ENCODE results near the gene MGMT. TPM values are rescaled to one million over a fixed set of nuclear protein-coding genes. Genes with fewer than 3 reads are reported as not detected.

MGMT gene
- polyA plus RNA-seq, 1 donor from 2014 or later, result 0.94 TPM

GRCh38 chr10:129694691-129695243 is 227.7 kb downstream of the MGMT start:
- Histone ChIP-seq H2AFZ (ENCODE audit: low read depth, low read length) (no peak overlapping the region), H3K9me3 (ENCODE audit: low read length) (no peaks in the 10 kb centered on the region), H3F3A (ENCODE audit: insufficient read depth, low read length, poor library complexity, severe bottlenecking) (no peaks in the 10 kb centered on the region), H3K4me3 (ENCODE audit: low read length) (no peak overlapping the region), H3K27me3 (ENCODE audit: insufficient read depth, low read depth, low read length) (no peaks in the 10 kb centered on the region), H3K36me3 (ENCODE audit: insufficient read depth, low read length) (no peaks in the 10 kb centered on the region), H4K20me1 (ENCODE audit: insufficient read depth) (no peaks in the 10 kb centered on the region), H3K4me2 (ENCODE audit: low read length) (no peak overlapping the region), H3K79me2 (replicated peaks; ENCODE audit: insufficient read depth, low read length) (no peaks in the 10 kb centered on the region), H3K27ac (ENCODE audit: low read length) (no peak overlapping the region), H3K9ac (ENCODE audit: low read length) (no peak overlapping the region), H3K9me2 (ENCODE audit: insufficient read depth, low read length) (no peaks in the 10 kb centered on the region)
- no peak for TF ChIP-seq RAD21 (conservative IDR thresholded peaks at IDR 0.05)

- TF ChIP-seq EZH2 (IDR thresholded peaks at IDR 0.05; ENCODE audit: borderline replicate concordance, insufficient read depth, low read length, poor library complexity, severe bottlenecking) (no peak), MXI1 (conservative IDR thresholded peaks at IDR 0.05; ENCODE audit: poor library complexity, severe bottlenecking) (no peak), SMC3 (conservative IDR thresholded peaks at IDR 0.05; ENCODE audit: poor library complexity) (no peak), REST (IDR thresholded peaks at IDR 0.05; ENCODE audit: borderline replicate concordance) (no peak), CTCF (IDR thresholded peaks at IDR 0.05; ENCODE audit: poor library complexity, severe bottlenecking) (no peak), RAD21 (conservative IDR thresholded peaks at IDR 0.05) (no peak), POLR2AphosphoS5 (IDR thresholded peaks at IDR 0.05) (no peak), EP300 (conservative IDR thresholded peaks at IDR 0.05; ENCODE audit: poor library complexity, severe bottlenecking) (no peak), TAF1 (IDR thresholded peaks at IDR 0.05; ENCODE audit: low read depth) (no peak)
- no peak overlapping the region for H3K4me2 ChIP-seq (ENCODE audit: low read length)
- H3K9me2 ChIP-seq (ENCODE audit: insufficient read depth, low read length), result no peaks in the 10 kb centered on the region
- no peaks in the 10 kb centered on the region for H3K9me3 ChIP-seq (ENCODE audit: low read length)
- no peak overlapping the region for H3K27ac ChIP-seq (ENCODE audit: low read length)
- H3K36me3 ChIP-seq (ENCODE audit: insufficient read depth, low read length), result no peaks in the 10 kb centered on the region
- H3K4me3 ChIP-seq (ENCODE audit: low read length), result no peak overlapping the region
- H3K79me2 ChIP-seq (replicated peaks; ENCODE audit: insufficient read depth, low read length), result no peaks in the 10 kb centered on the region
- H3K27me3 ChIP-seq (ENCODE audit: insufficient read depth, low read depth, low read length), result no peaks in the 10 kb centered on the region
- no peak overlapping the region for H3K9ac ChIP-seq (ENCODE audit: low read length)
- H3F3A ChIP-seq (ENCODE audit: insufficient read depth, low read length, poor library complexity, severe bottlenecking), result no peaks in the 10 kb centered on the region
- H4K20me1 ChIP-seq (ENCODE audit: insufficient read depth), result no peaks in the 10 kb centered on the region
- H2AFZ ChIP-seq (ENCODE audit: low read depth, low read length), result no peak overlapping the region
Measured at GRCh38 chr10:129695671-129696070, 228.6 kb downstream of the MGMT start.

GRCh38 chr10:129696636-129697035 is 229.6 kb downstream of the MGMT start:
- Histone ChIP-seq H3K9ac (ENCODE audit: low read length) (no peak overlapping the region), H3K27ac (ENCODE audit: low read length) (no peak overlapping the region), H4K20me1 (ENCODE audit: insufficient read depth) (no peaks in the 10 kb centered on the region), H3K4me3 (ENCODE audit: low read length) (no peak overlapping the region), H3K36me3 (ENCODE audit: insufficient read depth, low read length) (no peaks in the 10 kb centered on the region), H3K9me2 (ENCODE audit: insufficient read depth, low read length) (no peaks in the 10 kb centered on the region), H3K79me2 (replicated peaks; ENCODE audit: insufficient read depth, low read length) (no peaks in the 10 kb centered on the region), H3F3A (ENCODE audit: insufficient read depth, low read length, poor library complexity, severe bottlenecking) (no peaks in the 10 kb centered on the region), H3K4me2 (ENCODE audit: low read length) (no peak overlapping the region), H3K27me3 (ENCODE audit: insufficient read depth, low read depth, low read length) (no peaks in the 10 kb centered on the region), H3K9me3 (ENCODE audit: low read length) (no peaks in the 10 kb centered on the region), H2AFZ (ENCODE audit: low read depth, low read length) (no peak overlapping the region)
- TF ChIP-seq POLR2AphosphoS5 (IDR thresholded peaks at IDR 0.05), result no peak
- no peak for TF ChIP-seq EZH2 (IDR thresholded peaks at IDR 0.05; ENCODE audit: borderline replicate concordance, insufficient read depth, low read length, poor library complexity, severe bottlenecking)
- TF ChIP-seq MXI1 (conservative IDR thresholded peaks at IDR 0.05; ENCODE audit: poor library complexity, severe bottlenecking), result no peak
- TF ChIP-seq REST (IDR thresholded peaks at IDR 0.05; ENCODE audit: borderline replicate concordance), result no peak
- TF ChIP-seq SMC3 (conservative IDR thresholded peaks at IDR 0.05; ENCODE audit: poor library complexity), result no peak
- TF ChIP-seq EP300 (conservative IDR thresholded peaks at IDR 0.05; ENCODE audit: poor library complexity, severe bottlenecking), result no peak
- no peak for TF ChIP-seq RAD21 (conservative IDR thresholded peaks at IDR 0.05)
- no peak for TF ChIP-seq TAF1 (IDR thresholded peaks at IDR 0.05; ENCODE audit: low read depth)
- no peak for TF ChIP-seq CTCF (IDR thresholded peaks at IDR 0.05; ENCODE audit: poor library complexity, severe bottlenecking)

All from neural cell (in vitro differentiated cells).